Posterior cingulate gyrus (tissue), 11 donors: ENCODE measurements around the gene MUS81.

Experiments
- DNase-seq, 10 donors: peaks; one replicate each; pipeline versions ENCODE4 v3.0.0 to v3.0.0-alpha.2; 2020 to 2021; ENCODE audit warnings: mixed read lengths in 3 of 10
- intact Hi-C: fragments of 100-400 bp; cut with DNase I; formaldehyde crosslinking; loops from one replicate; pipeline ENCODE4 v1.15.1; 2023

Gene MUS81

GRCh38 chr11:65870307-65870658 lies 10.1 kb downstream of the MUS81 start:
- DNase-seq = peak in 2 of 10 donors; percentile 55 to 64
- intact Hi-C loops = no loop called here

GRCh38 chr11:65870706-65871681 lies 10.8 kb downstream of the MUS81 start:
- peak in 2 of 10 donors; percentile 46 to 51 for DNase-seq
- intact Hi-C loops = no loop called here

- peak in 2 of 10 donors; percentile 75 to 80 for DNase-seq
- intact Hi-C loops = no loop called here
These were observed 11.7 kb downstream of the MUS81 start for GRCh38 chr11:65871811-65872548.

- intact Hi-C loops = no loop called here
- peak in 3 of 10 donors; percentile 75 to 89 (median 76) for DNase-seq
These were observed 12.5 kb downstream of the MUS81 start, which contains the start of gene EFEMP2 for GRCh38 chr11:65872586-65873317. EFEMP2 (minus strand) TSS chr11:65872800; CDS start chr11:65872354, 446 bp downstream.

- intact Hi-C loops = no loop called here
- DNase-seq = peak; percentile 83 to 99 (median 92)
These were observed 13.3 kb downstream of the MUS81 start for GRCh38 chr11:65873318-65874156.

GRCh38 chr11:65879617-65880016 lies 19.4 kb downstream of the MUS81 start, which contains the start of gene CTSW:
CTSW (plus strand) TSS chr11:65879837; CDS start chr11:65879855, 18 bp downstream.
- intact Hi-C loops = no loop called here

GRCh38 chr11:65880027-65880426 lies 19.8 kb downstream of the MUS81 start:
- peak in 2 of 10 donors; percentile 24 to 33 for DNase-seq
- intact Hi-C loops = no loop called here

More at GRCh38 chr11:65879617-65880016, 19.4 kb downstream of the MUS81 start, which contains the start of gene CTSW:
- DNase-seq = peak in 2 of 10 donors; percentile 54 to 75

- intact Hi-C loops = no loop called here
- DNase-seq = peak in 2 of 10 donors; percentile 37 to 54
These were observed 20.7 kb downstream of the MUS81 start for GRCh38 chr11:65880844-65881421.

- intact Hi-C loops = no loop called here
- peak in 2 of 10 donors; percentile 58 to 62 for DNase-seq
These were observed 22.2 kb downstream of the MUS81 start for GRCh38 chr11:65882120-65883057.

GRCh38 chr11:65883058-65883761 lies 23.0 kb downstream of the MUS81 start:
- intact Hi-C loops = no loop called here
- DNase-seq = peak in 2 of 10 donors; percentile 40 to 46

- intact Hi-C loops = loop anchor here (2.0 kb wide), 1 partner anchor 105 kb away; no protein-coding TSS in a partner anchor
- DNase-seq = peak in 2 of 10 donors; percentile 45 to 56
These were observed 23.8 kb downstream of the MUS81 start for GRCh38 chr11:65883786-65884715.

GRCh38 chr11:65884716-65885092 lies 24.5 kb downstream of the MUS81 start:
- peak; percentile 59 to 97 (median 80) for DNase-seq
- intact Hi-C loops = loop anchor here (2.0 kb wide), 1 partner anchor 104 kb away; no protein-coding TSS in a partner anchor

- peak in 1 of 10 donors; percentile 24 for DNase-seq
These were observed 25.0 kb downstream of the MUS81 start for GRCh38 chr11:65885231-65885630.

GRCh38 chr11:65885808-65886536 lies 25.7 kb downstream of the MUS81 start:
- intact Hi-C loops = loop anchor here (2.0 kb wide), 1 partner anchor 103 kb away; no protein-coding TSS in a partner anchor
- peak in 2 of 10 donors; percentile 21 to 69 for DNase-seq

More at GRCh38 chr11:65885231-65885630, 25.0 kb downstream of the MUS81 start:
- intact Hi-C loops = loop anchor here (2.0 kb wide), 1 partner anchor 104 kb away; no protein-coding TSS in a partner anchor
